OCI-LY1 (cell line): ENCODE data around the gene MCCC2.

Experiments
- CTCF ChIP-seq: fragments of 200-600 bp; sonication (generic), shearing (Covaris generic); IDR thresholded peaks from 2 replicates; pipeline ENCODE4 v1.5.1; 2017; ENCODE audit warnings: mild to moderate bottlenecking, antibody characterized with exemption, low read length, moderate library complexity, mixed read lengths
- EZH2 ChIP-seq: fragments of 200-600 bp; sonication (generic), shearing (Covaris generic); IDR thresholded peaks from 2 replicates; pipeline ENCODE4 v1.8.0; 2017; ENCODE audit warnings: borderline replicate concordance, mixed run types, mild to moderate bottlenecking, antibody characterized with exemption, low read length, moderate library complexity, mixed read lengths

- no peak for TF ChIP-seq EZH2
- no peak for TF ChIP-seq CTCF
Observed at GRCh38 chr5:71699751-71700150, 112.6 kb downstream of the MCCC2 start.
